Keratinocyte (primary cell): ENCODE data around the gene ARSB. TPM values are rescaled to one million over a fixed set of nuclear protein-coding genes. Genes with fewer than 3 reads are reported as not detected.

Source experiments
- DNase-seq: peaks from one replicate; pipeline ENCODE4 v3.0.0-alpha.2; 2011; ENCODE audit warnings: low read depth, missing footprints, low spot score
- FAIRE-seq: peaks from 2 replicates; lab custom pipeline; 2011; peaks lifted over from hg19 to GRCh38; lab: Jason Lieb, UNC
- H2AFZ ChIP-seq: 2 replicates; pipeline ENCODE4 v1.6.0; 2012; ENCODE audit warnings: low read length, control low read depth, inconsistent platforms; ENCODE audit not compliant: control insufficient read depth
- H3K27ac ChIP-seq: 2 replicates; pipeline ENCODE4 v1.5.1; 2011; ENCODE audit warnings: low read length; ENCODE audit not compliant: control insufficient read depth, insufficient read depth
- H3K27me3 ChIP-seq: 3 replicates; pipeline ENCODE4 v1.6.0; 2011; ENCODE audit warnings: low read length; ENCODE audit not compliant: control insufficient read depth, insufficient read depth; ENCODE audit errors: extremely low read depth
- H3K36me3 ChIP-seq, 2 experiments: 2 replicates in 1 of 2; 3 replicates in 1 of 2; pipeline ENCODE4 v1.5.1; 2011; ENCODE audit warnings: low read length in 2 of 2, mild to moderate bottlenecking in 1 of 2; ENCODE audit not compliant: control insufficient read depth in 2 of 2, insufficient read depth in 2 of 2; ENCODE audit errors: extremely low read depth in 1 of 2
- H3K4me1 ChIP-seq: 3 replicates; pipeline ENCODE4 v1.5.1; 2011; ENCODE audit warnings: low read length; ENCODE audit not compliant: control insufficient read depth, insufficient read depth; ENCODE audit errors: extremely low read depth
- H3K4me2 ChIP-seq: 3 replicates; pipeline ENCODE4 v1.6.0; 2011; ENCODE audit warnings: low read depth, low read length; ENCODE audit not compliant: control insufficient read depth, insufficient read depth; ENCODE audit errors: extremely low read depth
- H3K4me3 ChIP-seq, 3 experiments: fragments of 200-600 bp in 1 of 3; sonication (generic) in 1 of 3; 2 replicates in 2 of 3; 3 replicates in 1 of 3; pipeline ENCODE4 v1.5.1; 2011 to 2016; ENCODE audit warnings: low read length in 3 of 3, mild to moderate bottlenecking in 3 of 3, control low read depth in 2 of 3, inconsistent platforms in 1 of 3, low read depth in 1 of 3, mixed read lengths in 1 of 3, mixed run types in 1 of 3, moderate library complexity in 1 of 3; ENCODE audit not compliant: control insufficient read depth in 2 of 3, insufficient read depth in 2 of 3; ENCODE audit errors: extremely low read depth in 1 of 3
- H3K79me2 ChIP-seq: 2 replicates; pipeline ENCODE4 v1.6.0; 2012; ENCODE audit warnings: low read length; ENCODE audit not compliant: control insufficient read depth, insufficient read depth
- H3K9ac ChIP-seq: 3 replicates; pipeline ENCODE4 v1.6.0; 2011; ENCODE audit warnings: low read length; ENCODE audit not compliant: control insufficient read depth, insufficient read depth; ENCODE audit errors: extremely low read depth
- H3K9me1 ChIP-seq: 3 replicates; pipeline ENCODE4 v1.6.0; 2011; ENCODE audit warnings: low read length; ENCODE audit not compliant: control insufficient read depth, insufficient read depth; ENCODE audit errors: extremely low read depth
- H3K9me3 ChIP-seq: 2 replicates; pipeline ENCODE4 v1.5.1; 2012; ENCODE audit warnings: low read depth, low read length; ENCODE audit not compliant: control insufficient read depth
- H4K20me1 ChIP-seq: 3 replicates; pipeline ENCODE4 v1.6.0; 2011; ENCODE audit warnings: low read length; ENCODE audit not compliant: control insufficient read depth, insufficient read depth; ENCODE audit errors: extremely low read depth
- CTCF ChIP-seq, 3 experiments: IDR thresholded peaks in 1 of 3; conservative IDR thresholded peaks in 1 of 3; optimal IDR thresholded peaks in 1 of 3; 2 replicates in 2 of 3; 3 replicates in 1 of 3; pipeline versions ENCODE3 to v1.5.1; 2011; ENCODE audit warnings: low read length in 3 of 3, mild to moderate bottlenecking in 3 of 3, moderate library complexity in 2 of 3, control low read depth in 1 of 3, inconsistent platforms in 1 of 3; ENCODE audit not compliant: insufficient read depth in 2 of 3; ENCODE audit errors: extremely low read depth in 1 of 3
- EZH2 ChIP-seq: IDR thresholded peaks from one replicate; pipeline ENCODE4 v1.6.1; 2012; ENCODE audit warnings: inconsistent platforms, mild to moderate bottlenecking, low read length, moderate library complexity
- dilution Hi-C: fragments of 300-500 bp; cut with MboI; formaldehyde crosslinking; loops from one replicate; pipeline ENCODE4 v1.7.0; 2020; ENCODE audit warnings: low sequenced_read_pairs; ENCODE audit not compliant: extremely low pct_ligation_motif_present
- polyA plus RNA-seq, 5 experiments: library from polyadenylated mRNA; depleted of rRNA in 3 of 5; stranded (reverse) in 3 of 5; stranded (forward) in 1 of 5; unstranded in 1 of 5; fragments of >200 nt; gene quantifications; 1 replicate in 1 of 5; 2 replicates in 3 of 5; 3 replicates in 1 of 5; pipeline versions ENCODE4 v1.2.1 to v1.2.3, GENCODE V29; 2011 to 2012; ENCODE audit warnings: missing spikeins in 2 of 5, low read depth in 1 of 5, low replicate concordance in 1 of 5

Gene ARSB
- polyA plus RNA-seq, 1 donor (not counting 4 experiments of a cell fraction or from before 2014, with no cell fraction given): 4.5 TPM

DNA sequence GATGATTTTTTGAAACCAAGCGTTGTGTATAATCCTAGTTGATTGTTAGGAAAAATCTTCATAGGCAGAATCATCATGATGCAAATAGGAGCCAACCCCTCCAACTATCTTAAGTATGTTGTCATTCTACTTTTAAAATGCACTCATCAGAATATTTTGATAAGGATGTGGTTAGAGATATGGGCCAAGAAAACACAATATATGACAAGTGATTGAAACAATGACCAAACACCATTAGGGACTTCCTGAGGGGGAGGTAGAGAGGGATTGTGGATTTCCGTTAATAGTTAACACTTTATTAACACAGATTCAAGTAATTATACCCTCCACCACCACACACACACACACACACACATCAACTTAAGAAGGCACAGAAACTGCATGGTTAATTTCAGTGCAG is 143.3 kb downstream of the ARSB start:
- H3K9me3 ChIP-seq: no peaks in the 10 kb centered on the region
- DNase-seq: no peak
- H4K20me1 ChIP-seq: no peaks in the 10 kb centered on the region
- no peak overlapping the region for H3K9ac ChIP-seq
- H3K79me2 ChIP-seq: no peaks in the 10 kb centered on the region
- no peak overlapping the region for H3K27ac ChIP-seq
- no peak overlapping the region for H3K4me3 ChIP-seq
- no peak for FAIRE-seq
- no peak overlapping the region for H3K4me2 ChIP-seq
- no peaks in the 10 kb centered on the region for H3K27me3 ChIP-seq
- dilution Hi-C loops: no loop called here
- no peaks in the 10 kb centered on the region for H3K4me1 ChIP-seq
- no peak for TF ChIP-seq EZH2
- H2AFZ ChIP-seq: no peak overlapping the region
- H3K36me3 ChIP-seq: no peaks in the 10 kb centered on the region
- H3K9me1 ChIP-seq: no peaks in the 10 kb centered on the region

- H3K4me3 ChIP-seq: no peak overlapping the region
- DNase-seq (no peak), FAIRE-seq (no peak)
- H3K79me2 ChIP-seq: no peaks in the 10 kb centered on the region
- no peaks in the 10 kb centered on the region for H4K20me1 ChIP-seq
- dilution Hi-C loops: no loop called here
- TF ChIP-seq EZH2: no peak
- TF ChIP-seq CTCF (optimal IDR thresholded peaks at IDR 0.05 in 1 of 3, IDR thresholded peaks at IDR 0.05 in 1 of 3, conservative IDR thresholded peaks at IDR 0.05 in 1 of 3; ENCODE audit: extremely low read depth in 1 of 3, insufficient read depth in 2 of 3, low read length in 3 of 3): no peak
- no peaks in the 10 kb centered on the region for H3K9me1 ChIP-seq
- no peak overlapping the region for H2AFZ ChIP-seq
- no peak overlapping the region for H3K27ac ChIP-seq
- no peak overlapping the region for H3K9ac ChIP-seq
- no peaks in the 10 kb centered on the region for H3K36me3 ChIP-seq
- H3K4me1 ChIP-seq: no peaks in the 10 kb centered on the region
- no peaks in the 10 kb centered on the region for H3K27me3 ChIP-seq
- no peak overlapping the region for H3K4me2 ChIP-seq
- no peaks in the 10 kb centered on the region for H3K9me3 ChIP-seq
Observed at GRCh38 chr5:78838753-78839152, 146.4 kb downstream of the ARSB start.

- Histone ChIP-seq H2AFZ (no peak overlapping the region), H4K20me1 (no peaks in the 10 kb centered on the region), H3K4me2 (no peak overlapping the region), H3K9me3 (no peaks in the 10 kb centered on the region), H3K9ac (no peak overlapping the region), H3K9me1 (no peaks in the 10 kb centered on the region), H3K36me3 (no peaks in the 10 kb centered on the region), H3K79me2 (no peaks in the 10 kb centered on the region), H3K4me3 (no peak overlapping the region), H3K27me3 (no peaks in the 10 kb centered on the region), H3K4me1 (no peaks in the 10 kb centered on the region), H3K27ac (no peak overlapping the region)
- TF ChIP-seq EZH2 (no peak), CTCF (optimal IDR thresholded peaks at IDR 0.05 in 1 of 3, IDR thresholded peaks at IDR 0.05 in 1 of 3, conservative IDR thresholded peaks at IDR 0.05 in 1 of 3; ENCODE audit: extremely low read depth in 1 of 3, insufficient read depth in 2 of 3, low read length in 3 of 3) (no peak)
- DNase-seq: no peak
- no peak for FAIRE-seq
- dilution Hi-C loops: no loop called here
Observed at GRCh38 chr5:78837836-78838235, 147.3 kb downstream of the ARSB start.
